Mesenchymal stem cell (in vitro differentiated cells and primary cell): Measurements from ENCODE around the gene PEX10.

ENCODE experiments used
- DNase-seq: peaks from one replicate; pipeline ENCODE4 v3.0.0-alpha.2; 2013
- H2AFZ ChIP-seq: one replicate; pipeline ENCODE4 v1.6.1; 2013; ENCODE audit warnings: low read depth, mild to moderate bottlenecking, control low read depth, inconsistent platforms, low read length, moderate library complexity
- H2AK5ac ChIP-seq: 2 replicates; pipeline ENCODE4 v1.6.1; 2013; ENCODE audit warnings: low read length, moderate library complexity, mild to moderate bottlenecking, inconsistent platforms; ENCODE audit not compliant: severe bottlenecking
- H2BK120ac ChIP-seq: one replicate; pipeline ENCODE4 v1.6.1; 2013; ENCODE audit warnings: low read depth, mild to moderate bottlenecking, inconsistent platforms, low read length, moderate library complexity
- H2BK12ac ChIP-seq, 2 experiments: one replicate each; pipeline ENCODE4 v1.6.1; 2013; ENCODE audit warnings: inconsistent platforms in 2 of 2, low read length in 2 of 2, mild to moderate bottlenecking in 2 of 2, moderate library complexity in 2 of 2, control low read depth in 1 of 2
- H2BK15ac ChIP-seq: one replicate; pipeline ENCODE4 v1.6.1; 2013; ENCODE audit warnings: mild to moderate bottlenecking, low read depth, inconsistent platforms; ENCODE audit not compliant: poor library complexity, severe bottlenecking
- H2BK5ac ChIP-seq: 2 replicates; pipeline ENCODE4 v1.6.1; 2013; ENCODE audit warnings: low read depth, mild to moderate bottlenecking, low read length, control low read depth, inconsistent platforms; ENCODE audit not compliant: poor library complexity, severe bottlenecking
- H3K14ac ChIP-seq, 2 experiments: one replicate each; pipeline ENCODE4 v1.6.1; 2013; ENCODE audit warnings: inconsistent platforms in 2 of 2, low read length in 2 of 2, control low read depth in 1 of 2, mild to moderate bottlenecking in 1 of 2, moderate library complexity in 1 of 2
- H3K18ac ChIP-seq, 2 experiments: one replicate each; pipeline ENCODE4 v1.6.1; 2013; ENCODE audit warnings: inconsistent platforms in 2 of 2, low read length in 2 of 2, control low read depth in 1 of 2, low read depth in 1 of 2, mild to moderate bottlenecking in 1 of 2
- H3K23ac ChIP-seq, 2 experiments: one replicate each; pipeline ENCODE4 v1.6.1; 2013; ENCODE audit warnings: inconsistent platforms in 2 of 2, low read length in 2 of 2, mild to moderate bottlenecking in 2 of 2, moderate library complexity in 2 of 2, control low read depth in 1 of 2
- H3K27ac ChIP-seq: 2 replicates; pipeline ENCODE4 v1.5.1; 2013; ENCODE audit warnings: mild to moderate bottlenecking, moderate library complexity, low read length, control low read depth, inconsistent platforms; ENCODE audit not compliant: poor library complexity, severe bottlenecking
- H3K27me3 ChIP-seq, 2 experiments: 2 replicates each; pipeline versions ENCODE4 v1.6.1 to v1.7.0; 2013; ENCODE audit warnings: low read length in 2 of 2, mild to moderate bottlenecking in 2 of 2, moderate library complexity in 2 of 2, control low read depth in 1 of 2, inconsistent platforms in 1 of 2; ENCODE audit not compliant: control insufficient read depth in 1 of 2, insufficient read depth in 1 of 2
- H3K36me3 ChIP-seq, 2 experiments: 2 replicates each; pipeline versions ENCODE4 v1.6.1 to v1.7.0; 2013; ENCODE audit warnings: low read length in 2 of 2, control low read depth in 1 of 2, inconsistent platforms in 1 of 2, low read depth in 1 of 2, mild to moderate bottlenecking in 1 of 2; ENCODE audit not compliant: insufficient read depth in 2 of 2, control insufficient read depth in 1 of 2
- H3K4ac ChIP-seq, 2 experiments: one replicate each; pipeline ENCODE4 v1.6.1; 2013; ENCODE audit warnings: inconsistent platforms in 2 of 2, low read length in 2 of 2, mild to moderate bottlenecking in 2 of 2, moderate library complexity in 2 of 2, control low read depth in 1 of 2, low read depth in 1 of 2
- H3K4me1 ChIP-seq: 2 replicates; pipeline ENCODE4 v1.6.1; 2013; ENCODE audit warnings: low read depth, low read length, control low read depth; ENCODE audit not compliant: control insufficient read depth, insufficient read depth
- H3K4me2 ChIP-seq: 2 replicates; pipeline ENCODE4 v1.6.1; 2013; ENCODE audit warnings: low read length, mild to moderate bottlenecking, inconsistent platforms; ENCODE audit not compliant: poor library complexity, severe bottlenecking
- H3K4me3 ChIP-seq, 2 experiments: 2 replicates each; pipeline versions ENCODE4 v1.5.1 to v1.7.0; 2013; ENCODE audit warnings: low read length in 2 of 2, mild to moderate bottlenecking in 2 of 2, control low read depth in 1 of 2, low read depth in 1 of 2; ENCODE audit not compliant: insufficient read depth in 1 of 2
- H3K79me1 ChIP-seq: replicated peaks from 2 replicates; pipeline ENCODE4 v1.6.1; 2013; ENCODE audit warnings: mild to moderate bottlenecking, control low read depth, low read length, inconsistent platforms; ENCODE audit not compliant: poor library complexity, severe bottlenecking
- H3K9ac ChIP-seq: 2 replicates; pipeline ENCODE4 v1.7.0; 2013; ENCODE audit warnings: mild to moderate bottlenecking, low read length, moderate library complexity
- H3K9me3 ChIP-seq: 2 replicates; pipeline ENCODE4 v1.7.0; 2013; ENCODE audit warnings: mild to moderate bottlenecking, low read length; ENCODE audit not compliant: control insufficient read depth
- H4K8ac ChIP-seq: one replicate; pipeline ENCODE4 v1.6.1; 2013; ENCODE audit warnings: inconsistent platforms, mild to moderate bottlenecking, low read length, moderate library complexity
- H4K91ac ChIP-seq: one replicate; pipeline ENCODE4 v1.6.1; 2013; ENCODE audit warnings: mild to moderate bottlenecking, low read length, inconsistent platforms
- WGBS: methylation state at CpG from one replicate; pipeline ENCODE4 v1.1.7; 2013; ENCODE audit warnings: mixed read lengths; 5-methylcytosine and 5-hydroxymethylcytosine counted together

The PEX10 gene

DNA sequence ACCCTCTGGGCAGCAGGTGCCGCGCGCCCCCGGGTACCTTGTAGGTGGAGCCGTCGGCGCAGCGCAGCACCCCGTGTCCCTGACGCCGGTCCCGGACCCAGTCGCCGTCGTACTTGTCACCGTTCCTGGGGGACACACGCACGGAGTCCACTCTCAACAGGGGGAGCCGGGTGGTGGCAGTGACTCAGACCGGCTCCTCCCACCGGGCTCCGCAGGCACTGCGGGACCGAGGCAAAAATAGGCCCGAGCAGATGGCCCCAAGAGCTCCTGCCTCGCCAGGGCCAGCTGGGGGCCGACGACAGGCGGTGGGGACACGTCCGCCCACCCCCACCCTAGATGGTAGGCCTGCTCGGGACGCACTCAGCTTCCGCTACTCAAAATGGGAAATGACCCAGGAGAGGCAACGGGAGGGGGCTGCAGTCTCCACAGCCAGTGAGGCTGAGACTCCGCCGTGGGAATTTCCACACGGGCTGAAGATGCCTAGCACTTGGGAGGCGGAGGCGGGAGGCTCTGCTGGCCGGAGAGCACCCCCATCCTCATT, 27.4 kb downstream of the PEX10 start:
- Histone ChIP-seq H2BK12ac (no peak overlapping the region), H2BK120ac (no peak overlapping the region), H2AFZ (no peak overlapping the region), H3K4ac (no peak overlapping the region), H4K91ac (no peak overlapping the region), H2AK5ac (no peak overlapping the region), H3K4me3 (no peak overlapping the region), H3K27ac (no peak overlapping the region), H3K9ac (no peak overlapping the region), H3K4me1 (peaks cover 8% of the 10 kb centered on the region), H3K36me3 (peaks cover 17 to 36% of the 10 kb centered on the region in 2 experiments), H3K23ac (no peak overlapping the region), H3K27me3 (no peaks in the 10 kb centered on the region), H2BK5ac (no peak overlapping the region), H4K8ac (no peak overlapping the region), H3K9me3 (no peaks in the 10 kb centered on the region), H3K18ac (no peak overlapping the region), H3K14ac (no peak overlapping the region), H3K79me1 (peaks cover 10% of the 10 kb centered on the region), H2BK15ac (no peak overlapping the region), H3K4me2 (no peak overlapping the region)
- no peak for DNase-seq
- WGBS: 91% methylated on average over 41 of the region's 41 CpGs

DNA sequence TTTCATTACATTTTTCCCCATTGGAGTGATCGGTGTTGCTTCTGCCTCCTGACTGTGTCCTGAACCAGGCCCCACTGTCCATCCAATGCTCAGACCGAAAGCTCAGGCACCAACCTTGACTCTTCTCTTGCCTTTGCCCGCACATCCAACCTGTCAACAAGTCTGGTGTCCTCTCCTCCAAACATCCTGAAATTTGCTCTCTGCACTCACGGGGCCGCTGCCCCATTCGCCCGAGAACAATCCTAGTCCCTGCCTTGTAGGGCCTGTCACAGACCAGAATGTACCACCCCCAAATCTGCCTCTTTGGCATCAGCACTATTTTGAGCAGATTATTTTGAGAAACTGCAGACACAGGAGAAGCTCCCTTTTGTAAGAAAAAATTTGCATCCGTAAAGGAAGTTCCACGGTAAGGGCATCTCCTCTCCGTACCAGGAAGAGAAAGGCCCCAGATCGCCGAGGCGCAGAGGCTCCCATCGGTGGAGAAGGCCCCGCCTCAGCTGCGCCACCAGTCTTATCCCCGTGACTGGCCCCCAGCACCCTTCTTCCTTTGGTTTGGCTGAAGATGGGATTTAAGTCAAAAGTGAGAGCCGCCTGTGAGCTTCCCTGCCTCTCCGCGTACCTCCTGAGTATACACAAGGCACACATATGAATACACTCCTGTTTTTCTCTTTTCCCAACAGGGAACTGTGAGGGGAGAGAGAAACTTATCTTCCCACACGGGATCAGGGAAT, 28.1 kb downstream of the PEX10 start:
- H4K91ac ChIP-seq: no peak overlapping the region
- 90% methylated on average over 17 of the region's 21 CpGs for WGBS

DNA sequence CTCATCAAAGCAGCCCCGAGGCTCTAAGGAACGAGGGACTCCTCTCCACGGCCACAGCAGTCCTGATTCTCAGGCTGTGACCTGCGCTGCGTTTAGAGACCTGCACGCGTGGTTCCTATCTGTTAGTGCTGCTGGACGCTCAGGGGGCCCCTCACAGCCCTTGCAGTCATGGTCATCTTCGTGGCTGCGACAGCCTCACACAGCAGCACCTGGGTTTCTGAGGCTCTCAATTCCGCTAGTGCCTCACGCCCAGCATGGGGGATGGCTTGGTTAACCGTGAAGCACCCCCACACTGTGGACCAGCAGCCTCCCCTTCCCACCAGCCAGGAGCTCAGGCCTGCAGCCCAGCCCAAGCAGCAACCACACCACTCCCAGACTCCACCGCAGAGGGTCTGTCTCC, 28.8 kb downstream of the PEX10 start:
- WGBS: 89% methylated on average over 13 of the region's 14 CpGs

More for the DNA sequence above, 28.1 kb downstream of the PEX10 start:
- Histone ChIP-seq H3K4me1 (peaks cover 7% of the 10 kb centered on the region), H3K14ac (no peak overlapping the region), H2BK15ac (no peak overlapping the region), H2BK120ac (no peak overlapping the region), H3K27me3 (no peaks in the 10 kb centered on the region), H3K4me2 (no peak overlapping the region), H2AK5ac (no peak overlapping the region), H3K4me3 (no peak overlapping the region), H3K36me3 (peaks cover 17 to 30% of the 10 kb centered on the region in 2 experiments), H4K8ac (no peak overlapping the region), H3K9me3 (no peaks in the 10 kb centered on the region), H2BK12ac (no peak overlapping the region), H3K23ac (no peak overlapping the region), H3K27ac (no peak overlapping the region), H2AFZ (no peak overlapping the region), H2BK5ac (no peak overlapping the region), H3K9ac (no peak overlapping the region), H3K4ac (no peak overlapping the region), H3K79me1 (peaks cover 7% of the 10 kb centered on the region), H3K18ac (no peak overlapping the region)
- no peak for DNase-seq

DNA sequence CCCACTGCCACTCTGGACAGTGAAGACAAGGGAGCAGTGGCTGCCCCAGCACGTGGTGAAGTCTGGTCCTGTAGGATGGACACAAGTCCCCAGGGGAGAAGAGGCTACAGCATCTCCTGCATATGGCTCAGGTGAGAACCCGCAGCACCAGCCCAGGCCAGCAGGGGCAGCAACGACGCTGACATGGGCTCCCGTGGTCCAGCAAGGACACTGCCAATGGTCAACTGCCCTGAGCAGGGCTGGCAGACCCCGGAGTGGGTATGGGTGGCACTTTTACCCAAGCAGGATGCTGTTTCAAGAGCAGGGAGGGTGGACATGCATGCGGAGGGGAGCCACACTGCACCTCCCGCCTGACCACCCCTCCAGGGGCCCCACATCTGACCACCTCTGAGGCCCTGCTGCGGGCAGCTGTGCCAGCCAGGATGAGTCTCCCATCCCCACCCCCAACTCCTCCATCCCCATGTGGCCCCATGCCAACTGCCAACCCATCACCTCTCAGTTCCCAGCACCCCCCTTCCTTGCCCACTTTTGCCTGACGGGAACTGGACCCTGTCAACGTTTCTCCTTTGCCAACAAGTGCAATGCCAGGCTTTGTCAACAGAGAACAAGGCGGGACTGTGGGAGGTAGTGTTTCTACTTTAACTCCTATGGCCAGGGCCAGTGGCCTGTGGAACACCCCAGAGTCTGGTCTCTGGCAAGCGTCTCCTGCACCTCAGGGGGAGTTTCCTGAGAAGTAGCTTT, 29.6 kb downstream of the PEX10 start:
- Histone ChIP-seq H2BK120ac (no peak overlapping the region), H2BK5ac (no peak overlapping the region), H3K18ac (no peak overlapping the region), H3K14ac (no peak overlapping the region), H3K9me3 (no peaks in the 10 kb centered on the region), H3K27ac (no peak overlapping the region), H4K91ac (no peak overlapping the region), H3K9ac (no peak overlapping the region), H2AFZ (no peak overlapping the region), H4K8ac (no peak overlapping the region), H3K4ac (no peak overlapping the region), H2AK5ac (no peak overlapping the region), H3K4me1 (peaks cover 7% of the 10 kb centered on the region), H3K36me3 (peaks cover 11 to 22% of the 10 kb centered on the region in 2 experiments), H2BK15ac (no peak overlapping the region), H3K23ac (no peak overlapping the region), H3K4me2 (no peak overlapping the region), H3K79me1 (peaks cover 4% of the 10 kb centered on the region), H2BK12ac (no peak overlapping the region), H3K27me3 (no peaks in the 10 kb centered on the region), H3K4me3 (no peak overlapping the region)
- 59% methylated on average over 13 of the region's 13 CpGs for WGBS
- peak; percentile 47 for DNase-seq

More for the DNA sequence above, 28.8 kb downstream of the PEX10 start:
- H2BK15ac ChIP-seq: no peak overlapping the region
- H3K4me1 ChIP-seq: peaks cover 7% of the 10 kb centered on the region
- H2BK5ac ChIP-seq: no peak overlapping the region
- H3K4me2 ChIP-seq: no peak overlapping the region
- no peak overlapping the region for H3K18ac ChIP-seq
- H2BK12ac ChIP-seq: no peak overlapping the region
- H3K79me1 ChIP-seq: peaks cover 7% of the 10 kb centered on the region
- H3K9me3 ChIP-seq: no peaks in the 10 kb centered on the region
- H3K14ac ChIP-seq: no peak overlapping the region
- H3K4ac ChIP-seq: no peak overlapping the region
- no peak overlapping the region for H4K8ac ChIP-seq
- H2BK120ac ChIP-seq: no peak overlapping the region
- no peak overlapping the region for H2AFZ ChIP-seq
- no peak for DNase-seq
- peak overlapping the region; percentile 14 for H4K91ac ChIP-seq
- no peak overlapping the region for H3K27ac ChIP-seq
- H3K4me3 ChIP-seq: no peak overlapping the region
- H3K23ac ChIP-seq: no peak overlapping the region
- H3K27me3 ChIP-seq: no peaks in the 10 kb centered on the region
- peaks cover 17 to 28% of the 10 kb centered on the region in 2 experiments for H3K36me3 ChIP-seq
- H3K9ac ChIP-seq: no peak overlapping the region
- H2AK5ac ChIP-seq: no peak overlapping the region
